HL-60 (cell line): ENCODE measurements around the gene UCN3.

Experiments used
- CTCF ChIP-seq: IDR thresholded peaks from one replicate; pipeline ENCODE4 v1.5.1; 2011; ENCODE audit warnings: low read length, control low read depth, inconsistent platforms; ENCODE audit not compliant: insufficient read depth
- POLR2AphosphoS5 ChIP-seq: IDR thresholded peaks from 2 replicates; pipeline ENCODE4 v1.6.1; 2012; ENCODE audit warnings: low read depth

DNA sequence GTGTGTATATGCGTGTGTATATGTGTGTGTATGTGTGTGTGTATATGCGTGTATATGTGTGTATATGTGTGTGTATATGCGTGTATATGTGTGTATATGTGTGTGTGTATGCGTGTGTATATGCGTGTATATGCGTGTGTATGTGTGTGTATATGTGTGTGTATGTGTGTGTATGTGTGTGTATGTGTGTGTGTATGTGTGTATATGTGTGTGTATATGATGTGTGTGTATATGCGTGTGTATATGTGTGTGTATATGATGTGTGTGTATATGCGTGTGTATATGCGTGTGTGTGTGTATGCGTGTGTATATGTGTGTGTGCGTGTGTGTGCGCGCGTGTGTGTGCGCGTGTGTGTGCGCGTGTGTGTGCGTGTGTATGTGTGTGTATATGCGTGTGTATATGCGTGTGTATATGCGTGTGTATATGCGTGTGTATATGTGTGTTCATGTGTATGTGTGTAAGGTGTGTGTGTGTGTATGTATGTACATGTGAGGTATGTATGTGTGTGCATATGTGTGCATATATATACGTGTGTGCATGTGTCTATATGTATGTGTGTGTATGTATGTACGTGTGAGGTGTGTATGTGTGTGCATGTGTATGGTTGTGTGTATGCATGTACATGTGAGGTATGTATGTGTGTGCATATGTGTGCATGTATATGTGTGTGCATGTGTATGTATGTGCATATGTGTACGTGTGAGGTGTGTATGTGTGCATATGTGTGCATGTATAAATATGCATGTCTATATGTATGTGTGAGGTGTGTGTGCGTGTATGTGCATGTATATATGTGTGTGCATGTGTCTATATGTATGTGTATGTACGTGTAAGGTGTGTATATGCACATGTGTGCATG lies 6.0 kb downstream of the UCN3 start:
- TF ChIP-seq CTCF (no peak), POLR2AphosphoS5 (no peak)
